ENCODE data around the gene NUDT2.

DNA sequence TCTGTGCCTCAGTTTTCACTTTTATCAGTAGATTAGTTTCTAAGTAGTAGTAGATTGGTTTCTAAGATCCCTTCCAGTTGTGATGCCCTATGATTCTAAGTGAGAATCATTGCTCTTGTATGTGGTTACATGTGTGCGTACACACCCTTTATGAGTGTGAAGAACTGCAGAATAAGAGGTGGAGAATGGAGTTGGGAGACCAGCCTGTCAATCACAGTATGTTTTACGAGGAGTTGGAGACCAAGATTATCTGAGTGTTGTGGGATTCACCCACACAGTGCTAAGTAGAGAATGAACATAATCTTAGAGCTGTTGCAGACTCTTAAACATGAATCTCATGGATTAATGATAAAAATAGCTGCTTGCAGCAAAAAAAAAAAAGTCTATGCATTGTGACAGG, 37.9 kb upstream of the NUDT2 start:
- no peak for TF ChIP-seq POLR2AphosphoS5 (IDR thresholded peaks at IDR 0.05)
- TF ChIP-seq, protein P1, sequence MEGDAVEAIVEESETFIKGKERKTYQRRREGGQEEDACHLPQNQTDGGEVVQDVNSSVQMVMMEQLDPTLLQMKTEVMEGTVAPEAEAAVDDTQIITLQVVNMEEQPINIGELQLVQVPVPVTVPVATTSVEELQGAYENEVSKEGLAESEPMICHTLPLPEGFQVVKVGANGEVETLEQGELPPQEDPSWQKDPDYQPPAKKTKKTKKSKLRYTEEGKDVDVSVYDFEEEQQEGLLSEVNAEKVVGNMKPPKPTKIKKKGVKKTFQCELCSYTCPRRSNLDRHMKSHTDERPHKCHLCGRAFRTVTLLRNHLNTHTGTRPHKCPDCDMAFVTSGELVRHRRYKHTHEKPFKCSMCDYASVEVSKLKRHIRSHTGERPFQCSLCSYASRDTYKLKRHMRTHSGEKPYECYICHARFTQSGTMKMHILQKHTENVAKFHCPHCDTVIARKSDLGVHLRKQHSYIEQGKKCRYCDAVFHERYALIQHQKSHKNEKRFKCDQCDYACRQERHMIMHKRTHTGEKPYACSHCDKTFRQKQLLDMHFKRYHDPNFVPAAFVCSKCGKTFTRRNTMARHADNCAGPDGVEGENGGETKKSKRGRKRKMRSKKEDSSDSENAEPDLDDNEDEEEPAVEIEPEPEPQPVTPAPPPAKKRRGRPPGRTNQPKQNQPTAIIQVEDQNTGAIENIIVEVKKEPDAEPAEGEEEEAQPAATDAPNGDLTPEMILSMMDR (IDR thresholded peaks at IDR 0.05), result no peak
- no peak for TF ChIP-seq POLR2A (IDR thresholded peaks at IDR 0.05; ENCODE audit: low read depth)

Measured in esophagus muscularis mucosa (tissue), 3 donors.